Esophagus squamous epithelium (tissue), 5 donors: ENCODE measurements around the gene SOCS6. TPM values are rescaled to one million over a fixed set of nuclear protein-coding genes. Genes with fewer than 3 reads are reported as not detected.
"Not testable (repeated sequence)": the region's sequence is repeated elsewhere in the genome, so short reads cannot be mapped to it uniquely, and the experiment has no call there.

Experiments used
- DNase-seq: peaks from one replicate; lab custom pipeline; 2025; lab: John Stamatoyannopoulos, UW
- H3K27ac ChIP-seq, 4 donors: fragments of 200-600 bp; sonication (generic); one replicate each; pipeline ENCODE4 v1.5.1; 2016 to 2019; ENCODE audit warnings: mild to moderate bottlenecking in 1 of 4
- H3K27me3 ChIP-seq, 4 donors: fragments of 200-600 bp; sonication (generic); 1 replicate in 3 of 4; 2 replicates in 1 of 4; pipeline versions ENCODE4 v1.5.1 to v1.6.0; 2017 to 2021; ENCODE audit warnings: antibody characterized with exemption in 1 of 4
- H3K36me3 ChIP-seq, 3 donors: fragments of 200-600 bp; sonication (generic); one replicate each; pipeline ENCODE4 v1.5.1; 2016 to 2019
- H3K4me1 ChIP-seq, 3 donors: fragments of 200-600 bp; sonication (generic); one replicate each; pipeline ENCODE4 v1.5.1; 2017 to 2019
- H3K4me3 ChIP-seq, 4 donors: fragments of 200-600 bp; sonication (generic); 1 replicate in 3 of 4; 2 replicates in 1 of 4; pipeline ENCODE4 v1.5.1; 2016 to 2019; ENCODE audit warnings: mild to moderate bottlenecking in 2 of 4, moderate library complexity in 1 of 4
- H3K9me3 ChIP-seq, 3 donors: fragments of 200-600 bp; sonication (generic); one replicate each; pipeline ENCODE4 v1.5.1; 2016 to 2019
- CTCF ChIP-seq, 6 experiments: fragments of 450-650 bp in 4 of 6; fragments of 200-600 bp in 2 of 6; sonication (generic) in 2 of 6; IDR thresholded peaks; one replicate each; pipeline ENCODE4 v1.5.1; 2016 to 2019; ENCODE audit warnings: antibody characterized with exemption in 6 of 6, mild to moderate bottlenecking in 4 of 6, moderate library complexity in 4 of 6
- POLR2A ChIP-seq, 4 donors: fragments of 450-650 bp; IDR thresholded peaks; one replicate each; pipeline ENCODE4 v1.6.1; 2017; ENCODE audit warnings: antibody characterized with exemption in 4 of 4, mild to moderate bottlenecking in 4 of 4, moderate library complexity in 3 of 4
- WGBS, 2 donors: methylation state at CpG; one replicate each; pipeline ENCODE4 v1.1.5; 2018; 5-methylcytosine and 5-hydroxymethylcytosine counted together
- intact Hi-C: fragments of 100-400 bp; cut with DNase I; formaldehyde crosslinking; loops from one replicate; pipeline ENCODE4 v1.15.0; 2022
- total RNA-seq, 4 donors: library from RNA; depleted of rRNA; stranded (reverse); fragments of >200 nt; gene quantifications; one replicate each; pipeline ENCODE4 v1.1.0, GENCODE V29; 2016
- donor health status: DM: yes; HTN: yes; CAD: no.

The SOCS6 gene
- total RNA-seq, 4 donors from 2014 or later = 18.8 to 23.2 (median 19.9) TPM

GRCh38 chr18:70366670-70367069, 77.8 kb downstream of the SOCS6 start:
- no peaks in the 10 kb centered on the region for H3K36me3 ChIP-seq
- H3K27ac ChIP-seq = no peak overlapping the region
- WGBS, 2 donors = 84% methylated on average over 7 of the region's 7 CpGs
- no peak overlapping the region for H3K4me3 ChIP-seq
- H3K4me1 ChIP-seq = no peaks in the 10 kb centered on the region
- no peaks in the 10 kb centered on the region for H3K27me3 ChIP-seq
- intact Hi-C loops = no loop called here
- TF ChIP-seq POLR2A (IDR thresholded peaks at IDR 0.05) = no peak
- TF ChIP-seq CTCF (IDR thresholded peaks at IDR 0.05) = no peak
- DNase-seq = no peak
- no peaks in the 10 kb centered on the region for H3K9me3 ChIP-seq

- WGBS, 2 donors = 72 to 86% methylated on average over 3 of the region's 3 CpGs
- H3K4me3 ChIP-seq, H3K4me1 ChIP-seq, H3K27me3 ChIP-seq, H3K36me3 ChIP-seq, DNase-seq, intact Hi-C loops, H3K27ac ChIP-seq, H3K9me3 ChIP-seq: not testable (repeated sequence)
Measured at GRCh38 chr18:70367344-70367743, 78.5 kb downstream of the SOCS6 start.

- H3K9me3 ChIP-seq = no peaks in the 10 kb centered on the region
- TF ChIP-seq CTCF (IDR thresholded peaks at IDR 0.05) (no peak), POLR2A (IDR thresholded peaks at IDR 0.05) (no peak)
- H3K27me3 ChIP-seq = no peaks in the 10 kb centered on the region
- no peak overlapping the region for H3K4me3 ChIP-seq
- 55 to 78% methylated on average over 1 of the region's 1 CpG for WGBS, 2 donors
- H3K27ac ChIP-seq = no peak overlapping the region
- DNase-seq = no peak
- no peaks in the 10 kb centered on the region for H3K36me3 ChIP-seq
- intact Hi-C loops = no loop called here
- peaks cover 0 to 3% (median 0%) of the 10 kb centered on the region in 3 donors for H3K4me1 ChIP-seq
Measured at GRCh38 chr18:70368903-70369302, 80.1 kb downstream of the SOCS6 start.

GRCh38 chr18:70370762-70371733, 82.2 kb downstream of the SOCS6 start:
- H3K36me3 ChIP-seq = no peaks in the 10 kb centered on the region
- no peak overlapping the region for H3K27ac ChIP-seq
- H3K4me1 ChIP-seq = peaks cover 0 to 3% (median 0%) of the 10 kb centered on the region in 3 donors
- no peak for TF ChIP-seq POLR2A (IDR thresholded peaks at IDR 0.05)
- TF ChIP-seq CTCF (IDR thresholded peaks at IDR 0.05) = no peak
- intact Hi-C loops = no loop called here
- no peak for DNase-seq
- H3K9me3 ChIP-seq = no peaks in the 10 kb centered on the region
- H3K27me3 ChIP-seq = no peaks in the 10 kb centered on the region
- H3K4me3 ChIP-seq = no peak overlapping the region
- 78 to 88% methylated on average over 8 to 9 of the region's 9 CpGs for WGBS, 2 donors

- Histone ChIP-seq H3K27me3 (no peaks in the 10 kb centered on the region), H3K4me3 (no peak overlapping the region), H3K9me3 (no peaks in the 10 kb centered on the region), H3K36me3 (no peaks in the 10 kb centered on the region), H3K27ac (no peak overlapping the region), H3K4me1 (peaks cover 0 to 3% (median 0%) of the 10 kb centered on the region in 3 donors)
- TF ChIP-seq CTCF (IDR thresholded peaks at IDR 0.05) (no peak), POLR2A (IDR thresholded peaks at IDR 0.05) (no peak)
- no peak for DNase-seq
- WGBS, 2 donors = 65 to 72% methylated on average over 2 of the region's 2 CpGs
- intact Hi-C loops = no loop called here
Measured at GRCh38 chr18:70371908-70372307, 83.1 kb downstream of the SOCS6 start.
